GM19372 (cell line): ENCODE results near the gene CAPZB.
A peak's percentile ranks its signal among the peaks of the same experiment; 100 is the strongest.
"Not testable (repeated sequence)": the region's sequence is repeated elsewhere in the genome, so short reads cannot be mapped to it uniquely, and the experiment has no call there.

Experiments used
- ATAC-seq: cut with Tn5 transposase; IDR thresholded peaks from one replicate; pipeline ENCODE4 v1.9.1; 2021; ENCODE audit warnings: mild to moderate bottlenecking, low read depth, moderate library complexity; ENCODE audit not compliant: unreplicated experiment

Gene CAPZB

DNA sequence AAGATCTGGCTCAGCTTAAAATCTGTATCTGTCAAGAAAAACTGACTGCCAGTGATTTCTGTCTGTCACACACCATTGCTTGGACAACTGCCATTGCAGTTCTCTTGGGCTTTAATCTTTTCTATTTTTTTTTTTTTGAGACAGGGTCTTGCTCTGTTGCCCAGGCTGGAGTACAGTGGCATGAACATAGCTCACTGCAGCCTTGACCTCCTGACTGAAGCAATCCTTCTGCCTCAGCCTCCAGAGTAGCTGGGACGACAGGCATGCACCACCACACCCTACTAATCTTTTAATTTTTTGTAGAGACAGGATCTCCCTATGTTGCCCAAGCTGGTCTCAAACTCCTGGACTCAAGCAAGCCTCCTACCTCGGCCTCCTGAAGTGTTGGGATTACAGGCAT is 14.5 kb upstream of the CAPZB start:
- ATAC-seq: not testable (repeated sequence)

DNA sequence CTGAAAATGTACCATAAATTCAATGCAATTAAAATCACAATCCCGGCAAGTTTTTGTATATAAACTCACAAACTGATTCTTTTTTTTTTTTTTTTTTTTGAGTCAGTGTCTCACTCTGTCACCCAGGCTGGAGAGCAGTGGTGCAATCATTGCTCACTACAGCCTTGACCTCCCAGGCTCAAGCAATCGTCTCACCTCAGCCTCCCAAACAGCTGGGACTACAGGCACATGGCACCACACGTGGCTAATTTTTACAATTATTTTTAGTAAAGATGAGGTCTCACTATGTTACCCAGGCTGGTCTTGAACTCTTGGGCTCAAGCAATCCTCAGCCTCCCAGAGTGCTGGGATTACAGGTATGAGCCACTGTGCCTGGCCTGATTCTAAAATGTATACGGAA is 12.1 kb upstream of the CAPZB start:
- ATAC-seq: not testable (repeated sequence)

DNA sequence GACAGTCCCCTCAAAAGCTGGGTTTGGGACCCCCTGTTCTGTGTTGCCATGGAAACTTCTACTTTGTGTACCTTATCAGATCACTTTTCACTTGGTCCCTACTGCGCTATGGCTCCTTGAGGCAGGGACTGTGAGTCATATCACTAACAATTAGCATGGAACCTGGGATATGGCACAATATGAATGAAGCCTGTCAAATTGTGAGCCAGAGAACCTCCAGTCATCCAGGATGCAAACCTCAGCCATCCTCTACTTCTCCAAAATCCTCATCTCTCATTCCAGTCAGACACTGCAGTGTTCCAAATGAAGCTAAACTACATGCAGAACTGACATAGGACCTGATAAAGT is 11.2 kb upstream of the CAPZB start:
- ATAC-seq: no peak

DNA sequence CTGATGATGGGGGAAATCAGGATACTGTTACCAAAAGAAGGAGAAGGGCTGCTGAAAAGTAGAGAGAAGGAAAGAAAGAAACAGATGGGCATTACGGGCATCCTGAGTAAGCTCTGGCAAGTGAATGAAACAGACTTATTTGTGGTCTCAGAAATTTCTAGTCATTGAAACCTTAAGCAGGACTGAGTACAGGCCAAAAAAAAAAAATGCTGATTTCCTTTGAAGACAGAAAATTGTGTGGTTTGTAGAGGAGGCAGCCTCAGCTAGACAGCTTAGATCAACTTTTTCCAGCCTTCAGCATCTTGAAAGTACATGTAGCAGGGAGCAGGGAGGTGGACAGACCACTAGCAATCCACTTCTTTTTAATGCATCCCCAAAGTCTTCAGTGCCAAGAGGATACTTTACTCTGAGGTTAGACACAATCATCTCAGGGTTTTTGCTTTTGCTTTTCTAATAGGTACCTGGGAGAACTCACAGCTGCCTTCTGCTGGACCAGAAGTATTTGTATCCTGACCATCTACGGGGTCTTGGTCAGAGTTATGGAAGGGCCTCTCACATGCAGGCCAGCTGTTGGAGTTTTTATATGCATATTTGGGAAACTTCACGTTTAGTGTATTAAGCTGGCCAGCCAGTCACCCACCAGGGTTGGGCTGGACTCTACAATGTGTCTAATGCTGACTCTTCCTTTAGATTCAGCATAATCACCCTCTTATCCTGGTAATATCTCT is 10.6 kb upstream of the CAPZB start:
- ATAC-seq: no peak

DNA sequence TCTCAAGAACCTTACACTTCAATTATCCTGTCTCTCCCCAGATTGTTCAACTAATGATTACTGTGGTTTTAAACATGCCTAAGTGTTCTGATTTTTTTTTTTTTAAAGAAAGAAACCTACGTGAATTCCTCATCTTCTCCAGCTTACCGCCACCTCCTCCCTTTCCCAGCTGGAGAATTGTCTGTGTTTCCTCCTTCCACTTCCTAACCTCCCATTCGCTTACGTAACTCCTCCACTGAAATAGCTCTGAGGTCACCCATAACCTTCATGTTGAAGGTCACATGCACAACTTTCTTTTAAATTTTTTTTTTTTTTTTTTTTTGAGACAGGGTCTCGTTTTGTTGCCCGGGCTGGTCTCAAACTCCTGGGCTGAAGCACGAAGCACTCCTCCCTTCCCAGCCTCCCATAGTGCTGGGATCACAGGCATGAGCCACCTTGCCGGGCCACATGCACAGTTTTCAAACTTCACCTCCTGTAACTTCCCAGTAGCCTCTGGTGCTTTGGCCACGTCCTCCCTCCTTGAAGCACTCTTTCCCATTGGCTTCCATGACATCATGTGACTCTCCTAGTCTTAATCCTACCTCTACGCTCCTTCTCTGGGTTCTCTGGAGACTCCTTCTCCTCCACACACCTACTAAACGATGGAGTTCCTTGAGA is 9.8 kb upstream of the CAPZB start:
- no peak for ATAC-seq

DNA sequence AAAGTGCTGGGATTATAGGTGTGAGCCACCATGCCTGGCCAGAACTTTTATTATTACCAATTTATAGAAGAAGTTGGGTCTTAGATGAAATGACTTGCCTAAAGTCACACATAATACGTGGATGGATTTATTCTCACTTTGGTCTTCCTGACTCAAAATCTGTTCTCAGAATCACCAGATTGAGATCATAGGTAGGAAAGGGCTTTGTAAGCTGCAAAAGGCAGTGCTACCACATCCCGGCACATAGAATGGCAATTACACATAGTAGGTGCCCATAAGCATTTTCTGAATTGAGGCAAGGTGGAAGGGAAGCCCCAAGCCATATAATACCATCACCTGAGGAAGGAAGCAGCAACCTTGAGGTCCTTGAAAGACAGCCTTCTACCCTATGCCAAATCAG is 8.2 kb upstream of the CAPZB start:
- no peak for ATAC-seq

DNA sequence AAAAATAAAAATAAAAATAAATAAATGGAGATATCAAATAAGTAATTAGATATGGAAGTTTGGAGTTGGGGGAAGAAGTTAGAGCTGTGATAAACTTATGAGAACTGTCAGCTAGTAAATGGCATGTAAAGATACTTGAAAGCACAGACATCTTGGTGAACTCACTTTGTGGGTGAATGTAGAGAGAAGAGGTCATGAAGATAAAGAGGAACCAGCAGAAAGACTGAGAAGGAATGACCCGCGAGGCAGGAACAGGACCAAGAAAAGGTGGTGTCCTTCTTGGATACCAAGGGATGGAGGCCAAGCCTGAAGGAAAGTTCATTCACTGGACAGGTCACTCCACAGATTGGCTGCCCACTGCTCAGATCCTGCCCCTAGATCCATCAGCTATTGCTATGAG is 4.7 kb upstream of the CAPZB start:
- ATAC-seq: no peak

DNA sequence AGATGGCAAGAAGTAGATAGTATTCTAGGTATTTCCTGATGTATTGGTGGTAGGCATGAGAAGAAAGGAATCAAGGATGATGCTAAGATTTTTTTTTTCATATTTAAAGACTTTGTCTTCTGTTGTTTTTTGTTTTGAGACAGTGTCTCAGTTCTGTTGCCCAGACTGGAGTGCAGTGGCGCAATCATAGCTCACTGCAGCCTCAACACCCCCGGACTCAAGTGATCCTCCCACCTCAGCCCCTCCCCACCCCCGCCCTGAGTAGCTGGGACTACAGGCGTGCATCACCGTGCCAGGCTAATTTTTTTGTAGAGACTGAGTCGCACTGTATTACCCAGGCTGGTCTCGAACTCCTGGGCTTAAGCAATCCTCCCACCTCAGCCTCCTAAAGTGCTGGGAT is 2.8 kb upstream of the CAPZB start:
- no peak for ATAC-seq

DNA sequence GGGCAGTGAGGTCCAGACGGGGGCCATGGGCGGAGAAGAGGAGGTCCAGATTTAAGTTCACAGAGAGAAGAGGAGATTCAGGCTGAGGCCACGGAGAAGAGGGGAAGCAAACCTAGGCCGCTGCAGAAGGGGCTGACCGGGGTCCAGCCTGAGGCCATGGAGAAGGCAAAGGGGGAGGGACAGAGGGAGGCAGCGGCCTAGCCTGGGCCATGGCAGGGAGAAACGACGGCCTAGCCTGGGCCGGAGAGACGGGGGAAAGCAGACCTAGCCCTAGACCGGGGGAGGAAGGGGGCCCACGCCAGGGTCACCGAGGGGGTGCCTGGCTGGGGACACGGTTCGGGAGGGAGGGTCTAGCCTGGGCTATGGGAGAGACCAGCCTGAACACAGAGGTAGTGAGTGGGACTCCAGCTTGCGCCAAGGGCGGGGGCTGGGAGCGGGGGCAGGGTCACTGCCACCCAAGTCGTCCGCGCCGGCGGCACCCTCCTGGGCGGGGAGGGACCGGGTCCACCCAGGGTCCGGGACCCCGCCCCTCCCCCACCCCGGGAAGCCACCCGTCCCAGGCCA is 459 bp downstream of the CAPZB start:
- ATAC-seq: peak; percentile 19

DNA sequence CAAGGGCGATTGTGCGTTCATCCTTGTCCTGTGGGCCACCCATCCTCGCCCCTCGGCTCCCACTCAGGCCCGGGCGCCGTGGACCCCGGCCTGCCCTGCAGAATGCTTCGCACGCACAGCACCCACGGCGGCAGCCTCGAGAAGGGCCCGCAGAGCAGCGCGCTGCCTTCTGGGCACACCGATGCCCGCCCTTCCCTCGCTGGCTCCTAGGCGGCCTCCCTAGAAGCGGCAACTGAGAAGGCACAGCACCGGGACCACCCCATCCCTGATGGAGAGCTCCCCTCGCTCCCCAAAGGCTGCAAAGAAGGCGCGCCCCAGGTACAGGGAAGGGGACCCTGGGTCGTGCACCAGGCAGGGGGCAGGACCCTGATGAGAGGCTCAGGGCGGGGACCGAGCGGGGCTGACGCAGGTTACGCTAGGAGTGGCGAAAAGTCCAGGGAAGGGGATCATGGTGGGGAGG is 971 bp downstream of the CAPZB start:
- ATAC-seq: no peak

DNA sequence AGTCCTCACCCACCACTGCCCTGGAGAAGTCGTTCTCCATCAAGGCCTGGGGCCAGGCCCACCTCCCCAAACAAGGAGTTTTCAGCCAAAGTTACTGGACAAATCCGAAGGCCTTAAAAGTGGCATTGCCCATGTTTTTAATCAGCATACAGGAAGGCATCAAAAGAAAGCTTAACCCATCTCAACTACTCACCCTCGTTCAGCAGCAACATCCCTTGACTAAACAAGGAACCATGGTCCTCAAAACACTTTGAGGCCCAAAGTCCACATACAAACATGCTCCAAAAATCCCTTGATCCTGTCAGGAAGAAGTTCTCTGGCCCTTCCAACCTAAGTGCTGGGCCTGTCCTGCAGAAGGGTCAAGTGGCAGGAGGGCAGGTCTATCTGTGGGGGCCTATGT is 1.6 kb downstream of the CAPZB start:
- no peak for ATAC-seq

DNA sequence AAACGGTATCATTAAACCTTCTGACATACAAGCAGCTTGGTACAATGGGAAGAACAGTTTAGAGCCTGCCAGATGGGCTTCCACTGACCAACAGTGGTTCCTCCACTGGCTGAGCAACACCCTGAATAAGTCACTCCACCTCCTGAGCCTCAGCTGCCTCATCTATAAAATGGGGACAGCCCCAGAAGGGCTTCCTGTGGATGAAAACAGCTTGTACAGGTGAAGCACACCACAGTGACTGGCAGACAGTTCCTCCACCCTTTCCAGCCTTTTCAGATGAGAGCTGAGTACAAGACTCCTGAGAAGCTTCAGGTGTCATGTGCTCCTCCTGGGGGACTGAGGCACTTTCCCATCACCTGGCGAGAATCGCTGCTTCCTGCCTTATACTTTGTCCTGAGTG is 2.1 kb downstream of the CAPZB start:
- no peak for ATAC-seq

DNA sequence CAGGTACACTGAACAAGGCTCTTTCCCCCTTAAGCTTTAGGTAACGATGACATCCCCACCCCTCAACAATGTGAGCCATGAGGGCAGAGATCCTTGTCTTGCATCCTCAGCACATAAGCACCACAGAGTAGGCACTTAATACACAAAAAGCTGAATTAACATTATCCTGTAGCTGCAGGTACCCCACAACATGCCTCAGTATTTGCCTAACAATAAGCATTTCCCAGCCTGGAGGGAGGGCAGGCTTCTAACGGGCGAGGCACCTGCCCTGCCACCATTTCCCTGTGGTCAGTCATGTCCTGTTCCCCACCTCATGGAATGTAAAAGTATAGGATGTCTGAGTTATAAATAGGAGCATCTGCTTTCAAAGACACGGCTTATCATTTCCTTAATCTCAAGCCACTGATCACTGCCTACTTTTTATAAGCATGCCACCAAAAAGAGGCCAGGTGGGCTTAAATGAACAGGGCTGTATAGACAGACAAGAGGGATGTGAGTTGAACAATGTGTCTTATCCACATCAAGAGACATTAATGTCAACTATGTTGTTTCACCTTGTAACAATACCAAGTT is 3.4 kb downstream of the CAPZB start:
- ATAC-seq: no peak

DNA sequence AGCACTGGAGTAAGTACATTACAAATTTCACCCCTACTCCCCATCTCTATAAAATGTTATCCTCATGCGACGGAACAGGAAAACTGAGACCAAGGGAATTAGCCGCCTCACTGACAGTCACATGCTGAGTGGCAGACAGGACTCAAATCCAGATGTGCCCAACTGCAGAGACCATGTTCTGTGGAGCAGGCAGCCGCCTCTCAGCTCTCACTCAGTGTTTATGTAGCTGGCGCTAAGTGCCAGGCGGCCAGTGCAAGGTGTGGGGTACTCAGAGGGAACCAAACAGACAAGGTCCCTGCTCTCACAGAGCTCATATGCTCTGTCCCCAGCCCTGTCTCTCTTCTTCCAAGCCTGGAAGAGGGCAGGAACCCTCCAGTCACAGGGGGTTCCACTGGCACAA is 5.1 kb downstream of the CAPZB start:
- no peak for ATAC-seq

DNA sequence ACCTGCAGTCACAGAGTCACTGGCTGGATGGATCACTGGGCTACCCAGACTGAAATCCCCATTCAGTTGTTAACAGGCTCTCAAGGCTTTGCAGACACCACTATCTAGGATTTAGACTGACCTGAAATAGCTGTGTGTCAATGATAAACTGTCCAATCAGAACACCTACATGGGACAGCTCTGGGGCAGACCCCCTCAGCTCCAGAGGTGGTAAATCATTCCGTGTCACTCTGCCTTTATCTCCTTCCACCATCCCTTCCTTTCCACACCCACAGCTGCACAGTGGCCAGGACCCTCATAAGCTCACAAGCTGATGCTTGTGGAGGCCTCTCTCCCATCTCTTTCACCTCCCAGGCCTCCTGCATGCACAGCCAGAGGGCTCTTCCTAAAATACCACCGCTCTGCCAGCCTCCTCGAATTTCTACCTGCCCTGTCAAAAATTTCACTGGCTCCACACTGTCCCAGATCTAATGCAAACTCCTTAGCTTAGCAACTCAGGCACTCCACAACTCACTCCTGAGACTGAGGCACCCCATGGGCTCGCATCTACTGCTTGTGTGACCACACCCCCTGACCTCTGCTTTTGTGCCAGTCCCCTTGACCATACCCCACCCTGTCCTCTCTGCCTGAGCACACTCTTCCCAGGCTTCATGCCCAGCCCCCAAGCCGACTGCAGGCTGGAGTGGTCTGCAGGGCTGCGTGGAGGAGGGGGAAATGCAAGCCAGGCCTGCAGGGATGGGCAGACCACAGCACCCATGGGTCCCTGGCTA is 5.8 kb downstream of the CAPZB start:
- ATAC-seq: no peak

DNA sequence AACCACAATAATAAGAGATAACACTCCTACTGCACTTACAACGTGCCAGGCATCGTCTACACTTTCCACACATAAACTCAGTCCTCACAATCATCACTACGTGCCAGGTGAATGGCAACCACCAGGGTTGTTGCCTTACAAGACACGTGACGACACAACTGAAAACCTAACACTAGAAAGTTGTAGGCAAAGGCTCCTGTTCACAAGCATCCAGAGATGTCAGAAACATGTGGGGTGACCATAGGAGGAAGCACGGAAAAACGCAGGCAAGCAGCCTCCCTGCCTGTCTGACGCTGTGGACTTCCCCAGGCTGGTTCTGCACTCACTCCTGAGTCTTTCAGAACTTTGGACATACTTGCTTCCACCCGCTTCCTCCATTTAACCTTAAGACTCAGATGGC is 7.0 kb downstream of the CAPZB start:
- no peak for ATAC-seq

DNA sequence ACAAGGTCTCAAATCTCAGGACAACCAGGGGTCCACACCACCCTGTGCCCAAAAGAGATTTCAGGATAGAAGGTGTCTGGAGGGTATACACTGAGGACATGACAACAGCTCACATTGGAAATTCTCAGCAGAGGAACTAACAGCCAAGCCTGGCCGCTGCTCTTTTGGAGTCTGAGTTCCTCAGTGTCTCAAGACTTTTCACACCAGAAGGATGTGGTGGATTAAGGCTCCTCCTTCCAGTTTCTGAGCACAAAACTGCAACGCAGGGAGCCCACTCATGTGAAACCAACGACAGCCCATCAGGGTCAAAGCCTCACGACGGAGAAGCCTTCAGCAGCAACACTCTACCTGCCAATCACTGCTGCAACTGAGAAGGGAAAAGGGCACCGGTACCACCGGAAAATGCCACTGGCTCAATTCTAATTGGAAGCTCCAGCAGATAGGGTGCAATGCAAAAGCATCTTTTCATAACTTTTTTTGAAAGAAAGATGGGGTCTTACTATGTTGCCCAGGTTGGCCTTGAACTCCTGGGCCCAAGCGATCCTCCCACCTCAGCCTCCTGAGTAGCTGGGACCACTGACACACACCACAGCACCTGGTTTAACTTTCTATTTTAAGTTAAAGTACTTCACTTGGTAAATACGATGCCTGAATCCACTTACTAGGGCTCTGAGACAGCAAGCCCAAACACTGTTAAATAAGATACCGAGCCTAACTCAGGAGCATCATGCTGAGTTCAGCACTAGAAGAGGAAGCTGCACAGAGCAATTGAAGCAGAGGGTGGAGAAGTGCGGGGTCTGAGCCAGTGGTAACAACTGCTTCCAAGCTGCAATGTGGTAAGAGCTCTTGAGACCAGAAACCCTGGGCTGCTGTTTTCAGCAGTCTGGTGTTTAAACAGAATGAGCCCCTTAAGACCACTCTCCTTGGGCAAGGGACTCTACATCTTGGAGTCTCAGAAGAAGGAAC is 7.8 kb downstream of the CAPZB start:
- no peak for ATAC-seq

DNA sequence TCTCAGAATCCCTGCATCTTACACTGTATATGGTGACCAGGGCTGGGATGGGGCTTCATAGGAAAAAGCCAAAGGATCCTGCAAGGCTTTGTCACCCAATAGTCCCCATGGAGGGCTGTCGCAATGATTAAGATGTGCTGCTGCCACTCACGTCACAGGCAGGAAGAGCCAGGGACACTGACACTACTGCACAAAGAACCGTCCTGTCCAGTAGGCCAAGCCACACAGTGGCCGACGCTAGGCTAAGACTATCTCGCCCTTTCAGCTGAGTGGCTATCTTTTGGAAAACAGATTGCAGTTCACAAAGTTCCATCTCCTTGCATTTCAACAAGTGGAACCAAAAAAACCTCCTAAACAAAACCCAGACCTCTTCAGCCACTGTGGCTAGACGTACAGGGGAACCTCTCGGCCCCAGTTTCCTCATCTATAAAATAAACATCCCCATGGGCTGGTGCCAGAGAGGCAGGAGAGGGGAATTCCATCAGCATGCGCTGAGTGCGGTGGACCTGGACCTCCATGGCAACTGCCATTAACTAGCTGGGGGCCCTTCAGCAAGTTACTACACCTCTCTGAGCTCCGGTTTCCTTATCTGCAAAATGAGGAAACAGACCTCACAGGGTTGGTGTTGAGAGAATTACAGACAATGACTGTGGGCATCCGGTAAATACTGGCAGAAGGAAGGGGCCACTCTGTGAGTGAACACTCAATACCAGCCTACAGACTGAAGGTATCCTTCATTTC is 8.7 kb downstream of the CAPZB start:
- no peak for ATAC-seq

DNA sequence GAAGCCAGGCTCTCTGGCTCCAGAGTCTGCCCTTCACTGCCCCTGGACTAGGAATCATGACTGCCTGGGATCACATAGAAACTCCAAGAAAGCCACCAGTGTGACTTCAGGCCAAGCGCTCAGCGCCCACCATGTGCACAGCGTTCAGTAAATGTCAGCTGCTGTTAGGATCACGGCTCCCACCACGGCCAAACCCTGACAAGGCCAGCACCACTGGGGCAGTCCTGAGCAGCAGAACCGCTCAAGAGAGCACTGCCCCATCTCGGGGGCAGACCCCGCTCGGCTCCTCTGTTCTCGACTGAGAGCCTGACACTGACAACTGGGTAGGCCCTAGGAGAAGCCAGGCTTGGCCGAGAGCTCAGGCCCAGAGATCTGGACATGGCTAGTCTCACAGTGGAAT is 10.0 kb downstream of the CAPZB start:
- no peak for ATAC-seq
